Measurements from ENCODE around the gene ADGRV1.

DNA sequence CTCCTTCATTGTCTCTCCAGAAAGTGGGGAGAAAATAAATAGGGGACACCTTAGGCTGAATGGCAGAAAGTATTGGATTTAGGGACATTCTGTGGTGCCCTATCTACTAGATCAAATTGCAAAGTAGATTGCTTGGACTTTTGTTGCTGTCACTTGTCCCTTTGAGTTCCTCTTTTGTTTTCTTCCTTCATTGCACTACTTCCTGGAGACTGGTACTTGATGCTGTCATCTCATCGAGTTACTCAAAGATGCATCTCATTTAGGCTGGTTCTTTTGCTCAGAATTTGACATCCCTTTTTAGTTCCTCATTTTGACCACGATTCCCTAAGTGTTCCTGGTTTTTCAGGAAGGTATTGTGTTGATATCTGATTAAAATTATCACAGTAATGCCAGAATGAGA, 137.6 kb downstream of the ADGRV1 start:
- TF ChIP-seq CTCF (IDR thresholded peaks at IDR 0.05) = no peak
- no peak for TF ChIP-seq POLR2AphosphoS5 (IDR thresholded peaks at IDR 0.05)
- no peak for TF ChIP-seq POLR2A (IDR thresholded peaks at IDR 0.05)
